GM12892 (cell line): Measurements from ENCODE around the gene ANO1.

Experiments used
- POLR2A ChIP-seq: IDR thresholded peaks from 2 replicates; pipeline ENCODE4 v1.6.1; 2011; ENCODE audit warnings: low read depth, low read length, control low read depth
- POLR2AphosphoS5 ChIP-seq: IDR thresholded peaks from 2 replicates; pipeline ENCODE4 v1.6.1; 2011; ENCODE audit warnings: low read depth, low read length, control low read depth
- TAF1 ChIP-seq: IDR thresholded peaks from 2 replicates; pipeline ENCODE4 v1.6.1; 2011; ENCODE audit warnings: low read depth, mild to moderate bottlenecking, control low read depth, low read length, borderline replicate concordance

- no peak for TF ChIP-seq POLR2A
- TF ChIP-seq POLR2AphosphoS5, result no peak
- no peak for TF ChIP-seq TAF1
Measured at GRCh38 chr11:70144262-70144661, 66.1 kb downstream of the ANO1 start.
